Activated gamma-delta T cell treated with anti-CD3 and anti-CD28 coated beads, Interleukin-2, amount 50 U/mL, for 16 hours (primary cell): ENCODE results near the gene SLC35B1.

Experiments
- DNase-seq: peaks from one replicate; pipeline ENCODE4 v3.0.0-alpha.2; 2020; ENCODE audit warnings: low read depth

SLC35B1 gene

GRCh38 chr17:49670641-49671040, 37.1 kb downstream of the SLC35B1 start:
- DNase-seq: no peak

- DNase-seq: no peak
These were observed 37.8 kb downstream of the SLC35B1 start for GRCh38 chr17:49670002-49670401.

GRCh38 chr17:49667854-49668253, 39.9 kb downstream of the SLC35B1 start:
- DNase-seq: no peak

GRCh38 chr17:49664706-49665211, 43.0 kb downstream of the SLC35B1 start:
- DNase-seq: no peak

DNA sequence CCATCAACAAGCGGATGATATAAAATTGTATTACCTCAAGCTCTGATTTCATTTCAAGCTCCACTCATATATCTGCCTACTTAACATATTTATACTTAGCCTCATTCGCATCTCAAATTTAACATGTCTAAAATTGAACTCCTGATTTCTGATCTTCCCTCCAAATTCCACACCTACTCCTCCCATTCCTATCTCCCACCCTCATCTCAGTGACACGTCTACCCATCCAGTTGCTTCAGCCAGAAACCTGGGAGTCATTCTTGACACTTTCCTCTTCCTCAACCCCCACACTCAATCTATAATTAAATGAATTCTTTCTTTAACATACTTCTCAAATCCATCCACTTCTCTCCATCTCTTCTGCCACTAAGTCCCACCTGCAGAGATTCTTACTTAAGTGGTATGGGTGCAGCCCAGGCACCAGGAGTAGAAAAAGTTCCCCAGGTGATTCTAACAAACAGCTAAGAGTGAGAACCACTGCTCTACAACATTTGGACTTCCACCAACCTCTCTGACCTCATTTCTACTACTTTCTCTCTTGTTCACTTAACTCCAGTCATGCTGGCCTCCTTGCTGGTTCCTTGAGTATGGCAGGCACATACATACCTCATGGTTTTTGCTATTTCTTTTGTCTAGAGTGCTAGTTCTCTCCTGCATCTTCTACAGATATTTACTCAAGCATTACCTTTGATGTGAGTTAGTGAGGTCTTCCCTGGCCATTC, 47.9 kb downstream of the SLC35B1 start:
- no peak for DNase-seq

GRCh38 chr17:49656247-49656646, 51.5 kb downstream of the SLC35B1 start:
- DNase-seq: no peak
